SK-N-SH (cell line): ENCODE data around the gene GLYATL1B. TPM values are rescaled to one million over a fixed set of nuclear protein-coding genes. Genes with fewer than 3 reads are reported as not detected.
"Not testable (repeated sequence)": the region's sequence is repeated elsewhere in the genome, so short reads cannot be mapped to it uniquely, and the experiment has no call there.

Source experiments
- CTCF ChIA-PET: fragments of 300-600, 350-600 bp; formaldehyde crosslinking; extraction: SDS; loops from one replicate; lab custom pipeline; 2021; lab: Yijun Ruan, JAX
- POLR2A ChIA-PET: fragments of 350-600 bp; sonication (Branson Sonifier 250); formaldehyde crosslinking; extraction: SDS; loops from one replicate; lab custom pipeline; 2020; ENCODE audit warnings: antibody characterized with exemption, inconsistent platforms; lab: Yijun Ruan, JAX
- DNase-seq: peaks from one replicate; pipeline ENCODE4 v3.0.0; 2012
- H2AFZ ChIP-seq: fragments of 200-600 bp; sonication (generic); 2 replicates; pipeline ENCODE4 v1.8.1; 2016; ENCODE audit warnings: antibody characterized with exemption, mild to moderate bottlenecking, low read depth
- H3F3A ChIP-seq: fragments of 200-600 bp; sonication (generic); replicated peaks from 2 replicates; pipeline ENCODE3; 2016; ENCODE audit warnings: antibody characterized with exemption, mild to moderate bottlenecking; ENCODE audit not compliant: insufficient read depth
- H3K27ac ChIP-seq, 2 experiments: fragments of 200-500 bp in 1 of 2; fragments of 200-600 bp in 1 of 2; sonication (Bioruptor generic) in 1 of 2; sonication (generic), shearing (Covaris generic) in 1 of 2; 2 replicates each; pipeline versions ENCODE4 v1.5.1 to v1.6.1; 2014 to 2016; ENCODE audit warnings: low read depth in 2 of 2, inconsistent platforms in 1 of 2, low read length in 1 of 2, mild to moderate bottlenecking in 1 of 2, mixed read lengths in 1 of 2
- H3K27me3 ChIP-seq: fragments of 200-600 bp; sonication (generic), shearing (Covaris generic); 2 replicates; pipeline ENCODE4 v1.6.1; 2016; ENCODE audit warnings: mixed run types; ENCODE audit not compliant: insufficient read depth
- H3K36me3 ChIP-seq, 2 experiments: fragments of 200-500 bp in 1 of 2; fragments of 200-600 bp in 1 of 2; sonication (Bioruptor generic) in 1 of 2; sonication (generic) in 1 of 2; replicated peaks in 1 of 2; 2 replicates each; pipeline versions ENCODE3 to v1.5.1; 2014 to 2016; ENCODE audit warnings: low read length in 1 of 2, mild to moderate bottlenecking in 1 of 2; ENCODE audit not compliant: insufficient read depth in 2 of 2, control insufficient read depth in 1 of 2
- H3K4me1 ChIP-seq, 2 experiments: fragments of 200-500 bp in 1 of 2; fragments of 200-600 bp in 1 of 2; sonication (Bioruptor generic) in 1 of 2; sonication (generic), shearing (Covaris generic) in 1 of 2; 2 replicates each; pipeline versions ENCODE4 v1.5.1 to v1.6.1; 2014 to 2016; ENCODE audit warnings: low read depth in 1 of 2, low read length in 1 of 2, mixed run types in 1 of 2; ENCODE audit not compliant: insufficient read depth in 2 of 2, control insufficient read depth in 1 of 2
- H3K4me2 ChIP-seq: fragments of 200-600 bp; sonication (generic), shearing (Covaris generic); 2 replicates; pipeline ENCODE4 v1.6.1; 2017; ENCODE audit warnings: mixed run types
- H3K4me3 ChIP-seq, 2 experiments: fragments of 200-500 bp in 1 of 2; fragments of 200-600 bp in 1 of 2; sonication (Bioruptor generic) in 1 of 2; sonication (generic), shearing (Covaris generic) in 1 of 2; 2 replicates each; pipeline versions ENCODE4 v1.5.1 to v1.8.1; 2014 to 2016; ENCODE audit warnings: low read depth in 2 of 2, inconsistent platforms in 1 of 2, low read length in 1 of 2, mild to moderate bottlenecking in 1 of 2, mixed read lengths in 1 of 2, moderate library complexity in 1 of 2
- H3K79me2 ChIP-seq: fragments of 200-600 bp; sonication (generic); 2 replicates; pipeline ENCODE4 v1.8.1; 2017; ENCODE audit warnings: mild to moderate bottlenecking; ENCODE audit not compliant: insufficient read depth
- H3K9ac ChIP-seq: fragments of 200-600 bp; sonication (generic); 2 replicates; pipeline ENCODE4 v1.6.1; 2017; ENCODE audit warnings: mixed run types
- H3K9me2 ChIP-seq: fragments of 200-600 bp; sonication (generic); 2 replicates; pipeline ENCODE4 v1.6.1; 2017; ENCODE audit warnings: mixed run types
- H3K9me3 ChIP-seq: fragments of 200-600 bp; sonication (generic); 2 replicates; pipeline ENCODE4 v1.6.1; 2017; ENCODE audit warnings: mixed run types, mild to moderate bottlenecking, moderate library complexity
- H4K20me1 ChIP-seq: fragments of 200-600 bp; sonication (generic); 2 replicates; pipeline ENCODE4 v1.6.1; 2017; ENCODE audit warnings: mild to moderate bottlenecking, mixed run types; ENCODE audit not compliant: insufficient read depth
- GABPA ChIP-seq: IDR thresholded peaks from 2 replicates; pipeline ENCODE4 v1.4.0; 2012; ENCODE audit warnings: low read depth, mild to moderate bottlenecking
- NRF1 ChIP-seq: IDR thresholded peaks from 2 replicates; pipeline ENCODE4 v1.6.1; 2012; ENCODE audit warnings: low read depth, mild to moderate bottlenecking, low read length
- RCOR1 ChIP-seq: fragments of 150-350 bp; IDR thresholded peaks from 2 replicates; pipeline ENCODE4 v1.6.1; 2017; ENCODE audit warnings: antibody characterized with exemption, low read length
- RFX5 ChIP-seq: IDR thresholded peaks from 2 replicates; pipeline ENCODE4 v1.6.1; 2012; ENCODE audit warnings: mild to moderate bottlenecking, improper control_type of control experiment, low read length
- TCF12 ChIP-seq: IDR thresholded peaks from 2 replicates; pipeline ENCODE4 v1.4.0; 2012
- YY1 ChIP-seq: IDR thresholded peaks from 2 replicates; pipeline ENCODE4 v1.4.0; 2012; ENCODE audit warnings: low read depth, mild to moderate bottlenecking
- WGBS: methylation state at CpG from one replicate; pipeline ENCODE4 v1.1.6; 2017; ENCODE audit warnings: low lambda C conversion rate; 5-methylcytosine and 5-hydroxymethylcytosine counted together
- polyA plus RNA-seq, 3 experiments: library from polyadenylated mRNA; depleted of rRNA; stranded (reverse); fragments of >200 nt; gene quantifications; 2 replicates each; pipeline ENCODE4 v1.2.3, GENCODE V29; 2012
- TF ChIP-seq, protein P1 (sequence below): fragments of 150-350 bp; IDR thresholded peaks from 2 replicates; pipeline ENCODE4 v1.6.1; 2016; ENCODE audit warnings: mild to moderate bottlenecking, low read depth, low read length

Gene GLYATL1B
- polyA plus RNA-seq, 1 of the 3 experiments (the other 2 are of a cell fraction) = not detected

DNA sequence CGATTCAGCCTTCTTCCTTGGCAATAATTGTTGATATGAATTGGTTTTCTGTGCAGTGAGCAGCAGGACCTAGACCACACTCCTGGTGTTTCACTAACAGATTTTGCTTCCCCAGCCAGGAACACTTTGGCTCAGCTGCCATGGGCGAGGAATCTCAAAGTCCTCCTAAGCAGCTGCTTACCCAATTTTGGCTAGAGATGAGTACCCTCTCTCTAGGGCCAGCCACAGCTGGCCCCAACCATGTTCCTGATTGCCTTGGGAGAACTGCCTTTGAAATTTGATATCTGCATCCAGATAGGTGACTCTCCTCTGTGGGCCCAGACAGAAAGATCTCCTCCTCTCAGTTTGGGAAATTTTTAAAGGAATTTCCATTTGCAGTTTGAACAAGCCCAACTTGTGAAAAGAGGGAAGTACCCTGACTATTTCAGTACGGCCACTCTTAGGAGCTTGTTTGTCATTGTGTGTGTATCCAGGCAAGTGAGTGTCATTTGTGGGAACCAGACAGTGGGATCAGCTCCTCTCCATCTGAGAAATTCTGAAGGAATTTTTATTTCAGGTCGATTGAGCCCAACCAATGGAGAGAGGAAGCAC lies 4.6 kb upstream of the GLYATL1B start:
- 15% methylated on average over 4 of the region's 4 CpGs for WGBS
- H3K4me3 ChIP-seq, H3K27me3 ChIP-seq, DNase-seq, H3K9ac ChIP-seq, H2AFZ ChIP-seq, H3K9me2 ChIP-seq, H3K79me2 ChIP-seq, H4K20me1 ChIP-seq, H3F3A ChIP-seq, H3K36me3 ChIP-seq, H3K4me1 ChIP-seq, POLR2A ChIA-PET, H3K27ac ChIP-seq, H3K9me3 ChIP-seq, H3K4me2 ChIP-seq: not testable (repeated sequence)
- CTCF ChIA-PET = interaction anchor here (2.1 kb wide), 1 partner anchor 54 kb away, joined by 6 read pairs; no protein-coding TSS in a partner anchor

DNA sequence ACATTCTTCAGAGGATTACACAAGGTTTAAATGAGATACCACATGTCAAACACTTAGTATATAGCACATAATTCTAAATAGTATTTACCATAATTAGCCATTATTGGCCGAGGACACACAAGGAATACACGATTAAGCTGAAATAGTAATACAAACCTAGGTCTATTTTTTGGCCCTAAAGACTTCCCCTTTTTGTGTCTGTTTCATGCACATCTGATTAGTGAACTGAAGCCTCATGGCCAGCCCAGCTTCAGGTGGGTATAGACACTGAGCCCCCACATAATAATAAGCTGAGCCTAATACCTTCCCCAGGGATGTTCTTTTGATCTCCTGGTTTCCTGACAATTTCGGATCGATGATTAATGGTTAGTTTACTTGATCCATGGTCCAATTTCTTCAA lies 2.1 kb downstream of the GLYATL1B start:
- TF ChIP-seq RFX5 = no peak
- TF ChIP-seq NRF1 = no peak
- TF ChIP-seq, protein P1, sequence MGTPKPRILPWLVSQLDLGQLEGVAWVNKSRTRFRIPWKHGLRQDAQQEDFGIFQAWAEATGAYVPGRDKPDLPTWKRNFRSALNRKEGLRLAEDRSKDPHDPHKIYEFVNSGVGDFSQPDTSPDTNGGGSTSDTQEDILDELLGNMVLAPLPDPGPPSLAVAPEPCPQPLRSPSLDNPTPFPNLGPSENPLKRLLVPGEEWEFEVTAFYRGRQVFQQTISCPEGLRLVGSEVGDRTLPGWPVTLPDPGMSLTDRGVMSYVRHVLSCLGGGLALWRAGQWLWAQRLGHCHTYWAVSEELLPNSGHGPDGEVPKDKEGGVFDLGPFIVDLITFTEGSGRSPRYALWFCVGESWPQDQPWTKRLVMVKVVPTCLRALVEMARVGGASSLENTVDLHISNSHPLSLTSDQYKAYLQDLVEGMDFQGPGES = no peak
- TF ChIP-seq YY1 = no peak
- no peak for TF ChIP-seq RCOR1
- TF ChIP-seq TCF12 = no peak
- TF ChIP-seq GABPA = no peak
- WGBS = 1% methylated on average over 4 of the region's 4 CpGs
- Histone ChIP-seq H3K36me3 (no peaks in the 10 kb centered on the region), H3F3A (no peaks in the 10 kb centered on the region), H3K4me3 (no peak overlapping the region), H3K27ac (no peak overlapping the region), H3K9me3 (no peaks in the 10 kb centered on the region), H3K4me2 (no peak overlapping the region), H3K9me2 (no peaks in the 10 kb centered on the region), H3K79me2 (no peaks in the 10 kb centered on the region), H3K27me3 (peaks cover 7% of the 10 kb centered on the region), H3K9ac (no peak overlapping the region), H4K20me1 (no peaks in the 10 kb centered on the region), H3K4me1 (no peaks in the 10 kb centered on the region), H2AFZ (no peak overlapping the region)
- ChIA-PET CTCF (interaction anchor here (1.1 to 1.2 kb wide), 2 partner anchors 9 to 48 kb away, joined by 4 to 5 read pairs; no protein-coding TSS in a partner anchor), POLR2A (no interaction called here)
- no peak for DNase-seq

GRCh38 chr11:59093576-59093975 lies 7.5 kb downstream of the GLYATL1B start:
- H3K9ac ChIP-seq, H3K27ac ChIP-seq, H3F3A ChIP-seq, H3K9me3 ChIP-seq, H3K36me3 ChIP-seq, H3K4me2 ChIP-seq, H2AFZ ChIP-seq, H3K9me2 ChIP-seq, H3K27me3 ChIP-seq, H4K20me1 ChIP-seq, DNase-seq, H3K4me3 ChIP-seq, H3K79me2 ChIP-seq, POLR2A ChIA-PET, H3K4me1 ChIP-seq: not testable (repeated sequence)
- CTCF ChIA-PET = interaction anchor here (1.4 to 2.6 kb wide), 2 partner anchors 42 to 65 kb away, joined by 6 to 10 read pairs; no protein-coding TSS in a partner anchor

GRCh38 chr11:59095225-59095624 lies 9.1 kb downstream of the GLYATL1B start:
- H3K9me3 ChIP-seq, H3F3A ChIP-seq, H3K9me2 ChIP-seq, DNase-seq, H3K4me1 ChIP-seq, H3K27ac ChIP-seq, H3K4me3 ChIP-seq, H3K79me2 ChIP-seq, H4K20me1 ChIP-seq, H3K36me3 ChIP-seq, H3K4me2 ChIP-seq, H3K27me3 ChIP-seq, H2AFZ ChIP-seq, H3K9ac ChIP-seq, POLR2A ChIA-PET: not testable (repeated sequence)
- CTCF ChIA-PET = interaction anchor here (2.6 to 3.8 kb wide), 3 partner anchors 40 to 63 kb away, joined by 10 to 43 read pairs (median 29); no protein-coding TSS in a partner anchor
- WGBS = 4% methylated on average over 1 of the region's 1 CpG

DNA sequence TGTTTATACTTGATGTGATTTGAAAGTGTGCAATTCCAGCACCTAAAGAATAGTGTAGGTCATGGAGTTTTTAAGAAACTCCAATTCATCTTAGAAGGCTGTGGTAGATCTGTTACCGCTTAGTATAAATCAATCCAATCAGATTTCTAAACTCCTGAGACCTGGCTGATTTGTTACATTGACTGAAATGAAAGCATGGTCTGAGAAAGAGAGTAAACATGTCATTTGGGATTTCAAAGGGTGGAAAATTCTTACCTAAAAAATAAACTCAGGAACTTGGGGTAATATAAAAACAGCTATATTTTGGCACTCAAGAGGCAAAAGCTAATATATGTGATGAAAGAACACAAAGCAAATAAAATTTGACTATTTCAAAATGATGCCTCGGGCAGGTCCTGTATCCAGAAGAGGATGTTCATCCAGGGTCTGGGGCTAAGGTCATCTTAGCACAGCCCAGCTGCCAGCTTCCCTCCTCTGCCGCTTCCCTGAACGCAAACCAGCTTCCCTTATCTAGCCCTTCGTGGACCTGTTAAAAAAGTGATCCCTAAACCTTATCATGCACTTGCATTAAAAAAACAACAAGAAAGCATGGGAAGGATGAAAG lies 10.0 kb downstream of the GLYATL1B start:
- H3K36me3 ChIP-seq, H3K4me3 ChIP-seq, H4K20me1 ChIP-seq, H3K27me3 ChIP-seq, DNase-seq, H3K27ac ChIP-seq, H3K9me2 ChIP-seq, H3K9me3 ChIP-seq, POLR2A ChIA-PET, H3F3A ChIP-seq, H3K4me2 ChIP-seq, H3K9ac ChIP-seq, H2AFZ ChIP-seq, H3K79me2 ChIP-seq, H3K4me1 ChIP-seq: not testable (repeated sequence)
- CTCF ChIA-PET = interaction anchor here (0.8 to 3.8 kb wide), 4 partner anchors 10 to 62 kb away, joined by 3 to 43 read pairs (median 18); no protein-coding TSS in a partner anchor
- 22% methylated on average over 5 of the region's 5 CpGs for WGBS
